Heart right ventricle (tissue), 16 donors: ENCODE measurements around the gene LRFN5. TPM values are rescaled to one million over a fixed set of nuclear protein-coding genes. Genes with fewer than 3 reads are reported as not detected.

Source experiments
- ATAC-seq, 8 donors: fragments of 200-7000 bp; cut with Tn5 transposase; one replicate each; pipeline ENCODE4 v1.9.1; 2020; ENCODE audit warnings: mild to moderate bottlenecking in 8 of 8, moderate library complexity in 8 of 8, moderate number of reproducible peaks in 1 of 8
- DNase-seq, 2 donors: peaks; one replicate each; pipeline ENCODE4 v3.0.0-alpha.2; 2020
- H3K27ac ChIP-seq, 10 donors: fragments of 200-600 bp; sonication (generic) in 2 of 10; one replicate each; pipeline versions ENCODE4 v1.5.0 to v1.8.0; 2020 to 2022; ENCODE audit warnings: mild to moderate bottlenecking in 3 of 10
- H3K27me3 ChIP-seq, 7 donors: fragments of 200-600 bp; one replicate each; pipeline ENCODE4 v1.8.0; 2021 to 2022; ENCODE audit warnings: mild to moderate bottlenecking in 2 of 7
- H3K36me3 ChIP-seq, 9 donors: fragments of 200-600 bp; sonication (generic) in 1 of 9; one replicate each; pipeline versions ENCODE4 v1.5.0 to v1.8.0; 2020 to 2022; ENCODE audit warnings: mild to moderate bottlenecking in 2 of 9
- H3K4me1 ChIP-seq, 9 donors: fragments of 200-600 bp; sonication (generic) in 1 of 9; one replicate each; pipeline versions ENCODE4 v1.5.0 to v1.8.0; 2020 to 2022; ENCODE audit warnings: mild to moderate bottlenecking in 4 of 9
- H3K4me3 ChIP-seq, 10 donors: fragments of 200-600 bp; sonication (generic) in 2 of 10; one replicate each; pipeline versions ENCODE4 v1.5.0 to v1.8.0; 2020 to 2022; ENCODE audit warnings: mild to moderate bottlenecking in 7 of 10, moderate library complexity in 2 of 10
- H3K9me3 ChIP-seq, 11 donors: fragments of 200-600 bp in 10 of 11; sonication (generic) in 2 of 11; one replicate each; pipeline versions ENCODE4 v1.5.0 to v1.8.0; 2013 to 2022; ENCODE audit warnings: mild to moderate bottlenecking in 2 of 11, control low read depth in 1 of 11, moderate library complexity in 1 of 11
- WGBS, 2 donors: extraction: QIAGEN DNeasy Blood & Tissue Kit; methylation state at CpG; one replicate each; pipeline ENCODE4 v1.1.7; 2013; ENCODE audit warnings: inconsistent platforms in 1 of 2; 5-methylcytosine and 5-hydroxymethylcytosine counted together
- intact Hi-C, 10 donors: fragments of 100-400 bp; cut with DNase I; formaldehyde crosslinking; loops; one replicate each; pipeline versions ENCODE4 v1.11.1 to v1.14.2; 2022
- polyA plus RNA-seq, 2 donors: library from polyadenylated mRNA; stranded (reverse); fragments of 200-250 nt; gene quantifications; one replicate each; pipeline ENCODE4 v1.2.3, GENCODE V29; 2013
- total RNA-seq, 10 donors: library from RNA; stranded (reverse); fragmentation: NEBNext Ultra II Directional in 3 of 10; extraction: Animal tissue kit (Norgen Biotek cat#: 25700) in 3 of 10; gene quantifications; one replicate each; pipeline versions ENCODE4 v1.2.1 to v1.2.4, GENCODE V29; 2021 to 2023
- TF ChIP-seq, protein P1 (sequence below), 9 donors: fragments of 200-600 bp; sonication (generic) in 2 of 9; IDR thresholded peaks; one replicate each; pipeline versions ENCODE4 v1.5.0 to v1.8.0; 2021 to 2022; ENCODE audit warnings: antibody characterized with exemption in 9 of 9, mild to moderate bottlenecking in 5 of 9, moderate library complexity in 1 of 9
- donor health status: Arrhythmogenic right ventricular cardiomyopathy.
- donor health status: ischemic (EF 13 %, LVEDD 7.1; RV severe dilation, severe dysfunction).
- donor health status: healthy with polysubstance abuse.
- donor health status: DM: no; HTN: yes; CAD: no.
- donor health status: DM: no; HTN: no; CAD: no.
- donor health status: ischemic (EF 25% LVEDD 6.9; RV normal size, moderate dysfunction).
- donor health status: ischemic (EF 25% LVEDD 5.7; RV mildly dilated, moderate dysfunction).
- donor health status: healthy.
- donor health status: DM: yes; HTN: yes; CAD: no.
- donor health status: Ischemic cardiomyopathy.
- donor health status: ischemic (EF 35%, LVEDD 5.7; RV mildly dilated, moderate dysfunction).
- donor health status: nonischemic (EF 11% LVEDD 7.7; RV severe dilation, severe dysfunction).
- donor health status: DM: yes; HTN: yes; CAD: no.
- donor health status: PGD.
- donor health status: ischemic (EF 29% LVEDD 5.4; RV normal size, mild dysfunction).
- donor health status: nonischemic (EF 23%, LVEDD 6.1; RV moderate dilation, normal function).

LRFN5 gene
- total and polyA plus RNA-seq, 12 donors, result 0.13 to 1.5 (median 0.49) TPM; not detected in 1

DNA sequence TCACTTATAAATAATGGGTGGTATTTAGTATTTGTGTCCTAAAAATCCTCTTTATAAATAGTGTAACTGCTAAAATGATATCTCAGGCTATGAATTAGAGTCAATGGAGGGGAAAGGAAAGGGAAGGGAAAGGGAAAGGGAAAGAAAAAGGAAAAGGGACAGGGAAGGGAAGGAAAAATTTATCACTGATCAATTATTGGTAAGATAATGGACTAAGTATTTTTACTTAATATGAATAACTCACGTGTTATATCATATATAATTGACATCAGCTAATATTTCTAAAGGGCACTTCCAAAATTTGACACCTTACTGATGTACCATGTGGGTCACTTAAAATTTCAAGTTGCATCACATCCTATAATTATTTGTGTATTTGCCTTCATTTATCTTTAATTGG lies 193.1 kb downstream of the LRFN5 start:
- DNase-seq (no peak), ATAC-seq (no peak)
- Histone ChIP-seq H3K27me3 (no peaks in the 10 kb centered on the region), H3K9me3 (peaks cover 0 to 10% (median 0%) of the 10 kb centered on the region in 11 donors), H3K4me1 (no peaks in the 10 kb centered on the region), H3K36me3 (no peaks in the 10 kb centered on the region), H3K27ac (no peak overlapping the region), H3K4me3 (no peak overlapping the region)
- intact Hi-C loops, result no loop called here
- WGBS, 2 donors, result 76 to 78% methylated on average over 1 of the region's 1 CpG
- TF ChIP-seq, protein P1, sequence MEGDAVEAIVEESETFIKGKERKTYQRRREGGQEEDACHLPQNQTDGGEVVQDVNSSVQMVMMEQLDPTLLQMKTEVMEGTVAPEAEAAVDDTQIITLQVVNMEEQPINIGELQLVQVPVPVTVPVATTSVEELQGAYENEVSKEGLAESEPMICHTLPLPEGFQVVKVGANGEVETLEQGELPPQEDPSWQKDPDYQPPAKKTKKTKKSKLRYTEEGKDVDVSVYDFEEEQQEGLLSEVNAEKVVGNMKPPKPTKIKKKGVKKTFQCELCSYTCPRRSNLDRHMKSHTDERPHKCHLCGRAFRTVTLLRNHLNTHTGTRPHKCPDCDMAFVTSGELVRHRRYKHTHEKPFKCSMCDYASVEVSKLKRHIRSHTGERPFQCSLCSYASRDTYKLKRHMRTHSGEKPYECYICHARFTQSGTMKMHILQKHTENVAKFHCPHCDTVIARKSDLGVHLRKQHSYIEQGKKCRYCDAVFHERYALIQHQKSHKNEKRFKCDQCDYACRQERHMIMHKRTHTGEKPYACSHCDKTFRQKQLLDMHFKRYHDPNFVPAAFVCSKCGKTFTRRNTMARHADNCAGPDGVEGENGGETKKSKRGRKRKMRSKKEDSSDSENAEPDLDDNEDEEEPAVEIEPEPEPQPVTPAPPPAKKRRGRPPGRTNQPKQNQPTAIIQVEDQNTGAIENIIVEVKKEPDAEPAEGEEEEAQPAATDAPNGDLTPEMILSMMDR (IDR thresholded peaks at IDR 0.05), result no peak

DNA sequence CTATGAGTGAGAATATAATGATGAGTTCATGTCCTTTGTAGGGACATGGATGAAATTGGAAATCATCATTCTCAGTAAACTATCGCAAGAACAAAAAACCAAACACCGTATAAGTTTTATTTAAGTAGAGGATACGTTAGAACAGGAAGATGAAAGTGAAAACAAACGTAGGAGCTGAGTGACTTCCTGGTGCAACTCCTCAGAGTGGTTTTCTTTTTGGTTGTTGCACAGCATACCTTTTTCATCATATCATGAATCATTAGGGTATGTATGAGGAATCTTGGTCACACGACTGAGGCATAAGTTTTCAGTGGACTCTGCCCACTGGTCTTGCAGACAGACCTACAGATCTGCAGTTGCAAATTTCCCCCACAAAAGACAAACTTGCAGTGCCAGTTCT lies 199.0 kb downstream of the LRFN5 start:
- ATAC-seq (no peak), DNase-seq (no peak)
- WGBS, 2 donors, result 78 to 81% methylated on average over 5 of the region's 5 CpGs
- Histone ChIP-seq H3K36me3 (no peaks in the 10 kb centered on the region), H3K27ac (no peak overlapping the region), H3K4me1 (no peaks in the 10 kb centered on the region), H3K27me3 (no peaks in the 10 kb centered on the region), H3K4me3 (no peak overlapping the region), H3K9me3 (peaks cover 0 to 10% (median 0%) of the 10 kb centered on the region in 11 donors)
- TF ChIP-seq, protein P1 (IDR thresholded peaks at IDR 0.05), result no peak
- intact Hi-C loops, result no loop called here

DNA sequence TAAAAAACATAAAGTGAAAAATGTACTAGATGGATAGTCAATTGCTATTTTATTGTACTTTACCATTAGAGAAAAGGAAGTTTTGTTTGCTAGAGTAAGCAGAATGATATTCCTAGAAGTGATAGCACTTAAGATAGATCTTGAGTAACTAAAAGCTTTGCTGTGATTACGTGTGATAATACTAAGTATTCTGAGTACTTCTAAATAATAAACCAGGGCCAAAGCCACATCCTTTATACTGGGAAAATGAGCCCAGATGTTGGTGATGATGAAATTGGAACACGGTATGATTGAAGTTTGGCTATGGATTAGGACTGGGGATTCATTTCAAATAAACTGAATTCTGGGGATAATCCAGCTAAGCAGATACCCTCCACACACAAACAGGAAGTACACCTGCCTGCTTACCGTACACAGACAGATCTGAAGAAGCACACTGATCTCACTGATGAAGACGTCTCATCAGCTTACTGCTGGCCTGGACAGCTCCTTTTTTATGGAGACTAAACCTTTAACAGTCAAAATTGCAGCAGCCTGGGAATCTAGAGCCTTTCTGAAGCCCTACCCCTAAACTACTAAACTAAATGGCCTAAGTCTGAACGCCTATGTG lies 199.8 kb downstream of the LRFN5 start:
- Histone ChIP-seq H3K36me3 (no peaks in the 10 kb centered on the region), H3K27ac (no peak overlapping the region), H3K4me3 (no peak overlapping the region), H3K27me3 (no peaks in the 10 kb centered on the region), H3K4me1 (no peaks in the 10 kb centered on the region), H3K9me3 (peaks cover 0 to 10% (median 0%) of the 10 kb centered on the region in 11 donors)
- intact Hi-C loops, result no loop called here
- TF ChIP-seq, protein P1 (IDR thresholded peaks at IDR 0.05), result no peak
- no peak for DNase-seq
- WGBS, 2 donors, result 72 to 79% methylated on average over 5 of the region's 5 CpGs
- no peak for ATAC-seq

DNA sequence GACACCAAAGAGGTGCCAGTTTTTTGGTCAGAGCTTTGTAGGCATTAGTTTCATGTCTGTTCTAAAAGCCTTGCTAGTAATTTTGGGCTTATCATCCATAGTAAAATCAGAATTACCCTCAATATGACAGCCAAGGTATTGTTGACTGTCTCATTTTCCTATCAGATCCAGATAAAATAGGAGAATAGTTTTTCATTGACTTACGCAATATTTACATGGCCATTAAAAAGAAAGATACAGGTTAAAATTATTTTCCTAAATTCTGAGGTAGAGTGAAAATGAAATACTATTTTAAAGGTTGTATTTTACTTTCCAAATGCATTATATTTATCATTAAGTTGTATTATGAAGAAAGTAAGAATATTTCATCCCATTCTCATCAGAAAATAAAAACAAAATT lies 203.7 kb downstream of the LRFN5 start:
- Histone ChIP-seq H3K9me3 (peaks cover 0 to 7% (median 0%) of the 10 kb centered on the region in 11 donors), H3K4me1 (no peaks in the 10 kb centered on the region), H3K36me3 (no peaks in the 10 kb centered on the region), H3K27ac (no peak overlapping the region), H3K27me3 (no peaks in the 10 kb centered on the region), H3K4me3 (no peak overlapping the region)
- TF ChIP-seq, protein P1 (IDR thresholded peaks at IDR 0.05), result no peak
- DNase-seq, result no peak
- intact Hi-C loops, result no loop called here
- WGBS, 2 donors, result 96 to 100% methylated on average over 1 of the region's 1 CpG
- ATAC-seq, result no peak
